GM11168 (cell line): Measurements from ENCODE around the gene TMEM170B.

ENCODE experiments used
- in situ Hi-C: fragments of 300-500 bp; cut with MboI; formaldehyde crosslinking; loops from one replicate; pipeline ENCODE4 v1.12.0; 2022; ENCODE audit warnings: low sequenced_read_pairs; ENCODE audit not compliant: unreplicated experiment

TMEM170B gene

DNA sequence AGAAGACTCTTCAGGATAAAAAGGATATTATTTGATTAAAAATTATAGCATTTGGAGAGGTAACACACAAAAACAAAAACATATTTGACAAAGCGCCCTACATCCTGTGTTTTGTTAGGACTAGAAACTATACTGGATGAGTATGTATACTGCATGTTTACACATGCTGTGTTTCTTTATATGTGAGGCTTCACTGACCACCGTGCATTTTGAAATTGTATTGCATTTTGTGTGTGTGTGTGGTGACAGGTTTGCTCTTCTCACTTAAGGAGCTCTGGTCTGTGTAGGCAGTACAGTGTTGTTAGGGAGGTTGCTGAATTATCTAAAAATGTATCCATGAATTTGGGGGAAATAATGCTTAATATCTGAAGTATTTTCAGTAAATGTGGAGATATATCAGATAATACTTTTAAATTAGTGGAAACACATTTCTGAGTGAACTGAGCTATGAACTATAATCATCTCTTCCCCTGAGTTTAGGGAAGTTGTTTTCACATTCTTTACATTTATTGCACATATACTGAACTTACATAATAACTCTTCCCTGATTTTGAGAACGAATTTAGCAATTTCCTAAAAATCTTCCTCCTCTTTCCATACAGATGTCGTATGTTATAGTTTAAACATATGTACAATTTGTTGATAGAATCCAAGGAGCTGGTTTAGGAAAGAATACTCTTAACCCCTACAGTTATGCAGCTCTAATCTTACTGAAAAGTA, 43.3 kb downstream of the TMEM170B start:
- in situ Hi-C loops = no loop called here

GRCh38 chr6:11584244-11584643, 46.7 kb downstream of the TMEM170B start:
- in situ Hi-C loops = no loop called here

DNA sequence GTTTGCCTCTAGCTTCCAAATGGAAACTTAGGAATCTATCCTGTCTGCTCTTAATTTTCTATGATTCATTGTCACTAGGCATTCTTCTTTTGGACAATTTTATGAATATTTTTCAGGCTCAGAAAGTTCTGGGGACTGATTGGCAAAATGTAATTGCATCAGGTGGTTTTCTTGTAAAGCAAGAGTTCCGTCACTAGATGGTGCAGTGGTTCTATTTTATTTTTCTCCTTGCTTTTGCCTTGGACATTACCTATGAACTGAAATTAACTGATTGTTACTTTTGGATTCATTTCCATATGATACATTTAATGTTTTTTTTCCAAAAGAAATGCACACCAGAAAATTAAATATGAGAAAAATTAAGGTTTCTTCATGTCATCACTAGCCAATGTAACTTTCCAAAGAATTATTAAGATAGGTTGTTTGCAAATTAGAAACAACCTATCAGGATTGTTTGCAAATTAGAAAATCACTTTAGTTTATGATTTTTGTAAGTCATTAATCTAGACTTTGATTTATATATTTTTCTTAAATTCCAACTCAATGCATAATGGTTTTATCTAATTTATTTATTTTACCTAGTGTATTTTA, 48.0 kb downstream of the TMEM170B start:
- in situ Hi-C loops = no loop called here

GRCh38 chr6:11586117-11586516, 48.6 kb downstream of the TMEM170B start:
- in situ Hi-C loops = no loop called here

DNA sequence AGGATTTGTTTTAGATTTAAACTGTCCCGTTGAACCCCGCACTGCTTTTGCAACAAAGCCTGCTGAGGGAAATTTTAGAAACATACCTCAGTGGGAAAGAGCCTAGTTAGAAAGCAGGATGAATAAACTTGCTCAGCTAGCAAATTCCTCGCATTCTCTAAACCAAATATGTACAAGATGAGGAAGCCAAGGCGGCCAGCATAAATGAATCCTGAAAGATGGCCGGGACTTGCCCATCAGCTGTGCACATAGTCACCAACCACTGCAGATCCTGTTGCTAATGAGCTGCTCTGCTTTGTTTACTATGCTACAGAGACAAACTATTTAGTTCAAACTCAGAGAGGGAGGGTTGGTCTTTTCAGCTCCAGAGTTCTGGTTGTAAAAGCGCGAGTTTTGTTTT, 49.0 kb downstream of the TMEM170B start:
- in situ Hi-C loops = no loop called here

- in situ Hi-C loops = no loop called here
Measured at GRCh38 chr6:11589261-11589660, 51.7 kb downstream of the TMEM170B start.

DNA sequence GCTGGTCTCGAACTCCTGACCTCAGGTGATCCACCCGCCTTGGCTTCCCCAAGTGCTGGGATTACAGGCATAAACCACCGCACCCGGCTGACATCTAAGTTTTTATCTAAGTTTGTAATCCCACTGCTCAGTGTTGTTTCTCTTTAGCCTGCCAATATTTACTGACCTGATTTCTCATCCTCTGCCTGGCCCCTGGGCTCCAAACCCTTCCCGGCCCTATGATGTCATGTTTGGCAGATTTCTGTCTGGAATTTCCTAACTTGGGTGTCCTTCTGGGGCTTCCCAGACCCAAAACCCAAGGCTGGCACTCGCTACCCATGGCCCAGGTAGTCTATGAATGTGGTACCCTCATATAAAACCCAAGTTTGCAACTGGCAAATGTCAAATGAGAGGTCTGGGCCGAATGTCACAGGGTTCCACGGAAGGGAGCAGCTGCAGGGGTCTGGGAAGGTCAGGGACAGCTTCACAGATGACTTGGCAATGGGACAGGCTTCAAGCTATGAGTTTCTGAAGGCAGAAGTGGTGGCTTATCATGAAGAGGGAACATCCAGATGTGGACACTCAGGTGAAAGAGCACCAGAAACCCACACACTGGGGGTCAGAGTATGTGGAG, 54.9 kb downstream of the TMEM170B start:
- in situ Hi-C loops = no loop called here

DNA sequence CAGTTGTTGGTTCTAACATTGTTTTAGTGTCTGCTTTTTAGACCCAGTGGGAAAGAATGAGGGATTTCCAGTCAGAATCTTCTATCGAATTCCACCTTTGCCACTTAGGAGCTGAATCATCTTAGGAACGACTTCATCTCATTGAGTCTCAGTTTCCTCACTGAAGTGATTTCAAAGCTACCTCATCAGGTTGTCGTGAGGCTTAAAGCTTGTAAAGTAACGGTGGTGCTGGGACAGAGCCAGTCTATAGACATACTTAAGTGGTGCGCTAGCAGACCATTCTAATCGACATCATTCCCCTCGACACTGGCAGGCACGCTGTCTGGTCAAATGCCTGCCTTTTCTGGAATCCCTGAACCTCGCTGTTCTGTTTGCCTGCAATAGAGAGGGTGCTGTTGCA, 55.5 kb downstream of the TMEM170B start:
- in situ Hi-C loops = no loop called here

- in situ Hi-C loops = no loop called here
Measured at GRCh38 chr6:11595903-11596302, 58.4 kb downstream of the TMEM170B start.

- in situ Hi-C loops = no loop called here
Measured at GRCh38 chr6:11596640-11597237, 59.2 kb downstream of the TMEM170B start.

DNA sequence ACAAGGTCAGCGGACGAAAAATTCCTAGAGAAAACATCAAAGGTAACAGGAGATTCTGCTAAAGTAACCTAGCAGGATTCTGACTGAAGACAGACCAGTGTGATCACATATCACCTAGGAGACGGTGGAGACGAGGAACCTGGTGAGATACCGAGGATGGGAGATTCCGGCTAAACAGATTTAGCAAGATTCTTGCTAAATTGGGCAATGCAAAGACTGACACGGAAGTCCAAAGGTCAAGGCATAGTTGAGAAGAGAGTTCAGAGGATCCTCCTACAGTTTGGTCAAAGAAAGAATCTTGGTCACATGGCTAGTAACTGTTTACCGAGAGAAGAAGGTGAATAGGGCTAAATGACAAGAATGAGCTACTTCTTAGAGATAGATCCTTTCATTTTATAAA, 61.1 kb downstream of the TMEM170B start:
- in situ Hi-C loops = no loop called here

- in situ Hi-C loops = no loop called here
Measured at GRCh38 chr6:11600251-11600650, 62.7 kb downstream of the TMEM170B start.

DNA sequence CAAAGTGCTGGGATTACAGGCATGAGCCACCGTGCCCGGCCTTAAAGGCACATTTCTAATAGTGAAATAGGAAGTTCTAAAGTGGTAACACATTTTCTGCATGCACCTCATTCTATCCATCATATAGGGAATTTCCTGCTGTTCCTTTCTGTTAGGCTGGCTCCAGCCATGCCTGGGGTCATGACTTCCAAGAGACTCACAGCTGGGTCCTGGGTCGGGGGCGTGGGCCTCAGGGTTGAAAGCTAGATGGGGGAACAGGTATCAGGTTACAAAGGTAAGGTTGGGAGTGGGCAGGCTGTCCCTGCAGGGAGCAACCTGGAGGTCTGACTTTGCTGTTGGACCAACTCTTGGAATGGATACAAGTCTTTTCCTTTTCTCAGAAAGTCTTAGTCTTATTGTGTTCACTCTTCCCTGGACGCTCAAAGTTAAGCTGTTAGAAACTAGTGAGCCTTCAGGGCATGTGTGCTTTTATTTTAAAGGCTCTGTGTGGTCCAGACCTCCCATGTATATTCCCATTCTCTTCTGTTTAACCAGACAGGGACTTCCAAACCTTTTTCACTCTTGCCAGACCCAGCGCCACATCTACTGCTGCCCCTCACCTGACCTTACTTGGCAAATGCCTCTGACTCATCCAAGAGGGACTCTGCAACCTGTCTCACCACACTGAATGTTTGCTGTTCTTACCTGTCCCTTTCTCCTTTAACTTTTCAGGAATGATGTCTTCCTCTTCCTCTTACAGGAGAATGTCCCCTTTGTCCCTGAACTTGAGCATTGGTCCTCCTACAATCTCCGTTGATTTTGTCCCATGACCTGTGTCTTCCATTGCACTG, 64.4 kb downstream of the TMEM170B start:
- in situ Hi-C loops = no loop called here

DNA sequence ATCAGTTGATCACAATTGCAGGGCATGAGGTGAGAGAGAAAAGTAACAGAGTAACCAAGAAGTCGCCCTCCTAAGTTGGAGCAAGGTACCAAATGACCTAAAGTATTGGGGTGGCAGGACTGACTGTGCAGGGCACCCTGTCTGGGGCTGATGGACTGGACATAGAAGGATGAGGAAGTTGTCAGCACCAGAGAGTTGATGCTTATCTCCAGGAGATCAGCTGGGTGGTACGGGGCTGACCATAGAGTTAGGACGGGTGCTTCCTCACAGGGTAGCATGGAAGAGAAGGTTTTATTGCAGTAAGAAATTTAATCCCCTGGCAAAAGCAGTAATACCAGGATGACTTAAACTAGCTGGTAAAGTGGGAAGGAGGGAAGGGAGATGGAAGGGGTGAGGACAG, 66.7 kb downstream of the TMEM170B start:
- in situ Hi-C loops = no loop called here

DNA sequence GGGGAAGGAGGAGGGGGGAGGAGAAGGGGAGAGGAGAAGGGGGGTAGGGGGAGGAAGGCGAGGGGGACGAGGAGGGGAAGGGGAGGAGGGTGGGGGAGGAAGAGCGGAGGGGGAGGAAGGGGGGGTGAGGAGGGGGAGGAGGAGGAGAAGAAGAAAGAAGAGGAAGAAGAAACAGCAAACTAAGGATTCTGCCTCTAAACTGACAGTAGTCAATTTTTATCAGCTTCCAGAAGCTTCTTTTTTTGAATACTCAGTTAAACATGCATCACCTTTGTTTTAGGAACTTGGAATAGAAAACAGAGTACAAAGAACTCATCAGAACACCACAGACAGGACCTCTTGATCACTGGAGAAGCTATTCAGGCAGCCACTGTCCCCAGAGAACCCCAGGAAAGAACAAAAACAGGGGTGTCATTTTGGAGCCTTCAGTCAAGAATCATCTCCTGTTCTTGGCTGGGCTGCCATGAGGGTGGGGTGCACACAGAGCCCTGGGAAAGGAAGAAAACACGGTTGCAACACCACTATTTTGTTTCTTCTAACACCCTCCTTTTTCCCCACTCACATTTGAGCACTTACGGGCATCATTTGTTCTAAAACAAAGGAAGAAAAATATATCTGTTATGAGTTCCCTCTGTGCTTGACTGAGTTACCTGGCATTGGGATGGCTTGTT, 67.4 kb downstream of the TMEM170B start:
- in situ Hi-C loops = no loop called here

DNA sequence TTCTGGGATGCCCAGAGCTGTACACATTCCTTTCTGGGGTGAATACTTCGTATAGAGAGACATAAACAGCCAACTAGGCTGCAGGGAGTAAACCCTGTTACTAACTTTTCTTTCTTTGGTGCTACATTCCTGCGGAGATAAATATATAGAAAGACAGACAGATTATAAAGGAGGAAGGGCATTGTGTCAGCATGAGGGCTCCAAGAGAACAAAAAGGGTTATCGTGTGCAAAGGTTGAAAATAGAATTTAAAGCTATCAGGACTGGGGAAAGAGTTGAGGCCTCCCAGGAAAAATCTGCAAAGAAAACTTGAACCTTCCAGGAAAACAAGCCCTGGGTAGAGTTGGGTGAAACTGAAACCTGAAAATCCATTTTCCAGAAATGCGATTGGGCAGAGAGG, 68.0 kb downstream of the TMEM170B start:
- in situ Hi-C loops = no loop called here

DNA sequence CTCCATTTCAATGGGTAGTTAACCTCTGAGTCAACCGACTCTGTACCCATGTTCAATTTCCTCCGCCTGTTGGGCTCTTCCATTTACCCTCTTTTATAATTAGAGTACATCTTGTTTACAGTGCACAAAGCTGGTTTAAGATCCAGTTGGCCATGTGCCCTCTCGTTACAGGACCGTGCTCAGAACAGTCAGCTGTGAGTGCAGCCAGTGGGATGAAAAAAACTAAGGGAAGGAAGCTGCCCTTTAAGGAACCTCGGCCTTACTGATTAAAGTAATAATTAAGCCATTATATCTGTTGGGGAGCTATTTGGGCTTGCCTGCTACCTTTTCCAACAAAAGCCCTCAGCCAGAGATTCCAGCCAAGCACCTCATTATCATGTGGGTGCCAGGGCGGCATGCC, 68.8 kb downstream of the TMEM170B start:
- in situ Hi-C loops = no loop called here

DNA sequence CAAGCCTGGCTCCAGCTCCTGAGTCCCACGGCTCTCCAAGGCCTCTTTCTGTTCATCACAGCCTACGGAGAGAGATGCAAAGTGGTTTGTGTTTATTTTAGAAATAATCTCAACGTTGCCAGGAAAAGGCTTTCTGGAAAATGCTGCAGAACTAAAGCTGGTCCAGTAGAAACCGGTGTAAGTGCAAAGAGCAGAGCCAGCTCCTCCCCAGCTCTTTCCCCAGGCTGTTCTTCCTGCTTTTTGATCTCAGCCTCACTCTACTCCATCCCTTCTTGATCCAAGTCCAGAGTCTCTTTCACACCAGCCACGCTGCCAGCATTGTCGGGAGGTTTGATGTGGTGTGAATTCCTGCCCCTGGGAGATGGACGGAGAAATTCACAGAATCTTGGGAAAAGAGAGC, 69.8 kb downstream of the TMEM170B start:
- in situ Hi-C loops = no loop called here

DNA sequence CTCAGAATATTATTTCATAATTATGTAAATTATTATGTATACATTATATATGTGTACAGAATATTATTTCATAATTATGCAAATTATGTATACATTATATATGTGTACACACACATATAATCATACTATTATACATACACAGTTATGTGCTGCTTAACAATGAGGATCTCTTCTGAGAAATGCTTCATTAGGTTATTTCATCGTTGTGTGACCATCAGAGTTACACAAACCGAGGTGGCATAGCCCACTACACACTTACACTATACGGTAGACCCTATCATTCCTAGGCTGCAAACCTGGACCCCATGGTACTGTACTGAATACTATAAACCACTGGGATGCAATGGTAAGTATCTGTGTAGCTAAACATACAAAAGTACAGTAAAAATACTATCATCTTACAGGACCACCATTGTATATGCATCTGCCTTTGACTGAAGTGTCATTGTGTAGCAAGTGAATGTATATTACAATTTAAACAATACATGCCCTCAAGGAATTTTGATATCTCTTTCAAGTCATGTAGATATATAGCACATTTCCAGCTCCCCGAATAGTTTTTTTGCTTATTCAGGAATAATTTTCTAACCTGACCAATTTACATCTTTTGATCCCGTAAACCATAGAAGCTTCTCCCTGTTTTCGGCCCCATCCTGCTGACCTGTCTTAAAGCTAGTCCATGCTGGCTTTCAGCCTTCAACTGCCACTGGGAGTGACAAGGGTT, 71.2 kb downstream of the TMEM170B start:
- in situ Hi-C loops = no loop called here
